ENCODE data around the gene NFKBIE. TPM values are rescaled to one million over a fixed set of nuclear protein-coding genes. Genes with fewer than 3 reads are reported as not detected.
A peak's percentile ranks its signal among the peaks of the same experiment; 100 is the strongest.

The NFKBIE gene
- total and polyA plus RNA-seq, 2 of the 13 experiments (the other 11 are each of a cell fraction or from before 2014, with no cell fraction given) = 6.7 to 14.5 TPM

GRCh38 chr6:44257025-44257752 is 8.2 kb downstream of the NFKBIE start, which contains the start of gene SLC35B2:
SLC35B2 (minus strand) TSS chr6:44257528; CDS start chr6:44257410, 118 bp downstream.
- peak within 1 kb of the TSS; percentile 92 for H3K9ac ChIP-seq (ENCODE audit: insufficient read depth, low read depth, low read length)
- H3K4me2 ChIP-seq (ENCODE audit: low read depth, low read length) = peak within 1 kb of the TSS; percentile 96
- H3K4me1 ChIP-seq (ENCODE audit: insufficient read depth, low read length) = peaks cover 53% of the 10 kb centered on the region
- peak; percentile 73 for FAIRE-seq
- no peak within 1 kb of the TSS for H2AFZ ChIP-seq (ENCODE audit: low read length)
- peaks cover 15% of the 10 kb centered on the region for H3K79me2 ChIP-seq (ENCODE audit: insufficient read depth, low read length)
- intact Hi-C loops (cut with micrococcal nuclease; ENCODE audit: unreplicated experiment) (no loop called here), in situ Hi-C loops (cut with HindIII; ENCODE audit: extremely low pct_ligation_motif_present, low pct_unique_long_range_greater_than_20kb) (no loop called here)
- DNase-seq (ENCODE audit: low spot score) = peak; percentile 88
- POLR2A ChIA-PET = interaction anchor here (0.9 to 6.0 kb wide), 27 partner anchors 7 to 628 kb away, joined by 3 to 264 read pairs (median 5); partner anchors contain the start of genes AARS2, CDC5L, GTPBP2 and HSP90AB1
- H3K27ac ChIP-seq (ENCODE audit: extremely low read length, insufficient read depth, low read length) = peak within 1 kb of the TSS; percentile 93
- H3K27me3 ChIP-seq (ENCODE audit: control insufficient read depth in 1 of 2, insufficient read depth in 2 of 2, low read length in 2 of 2) = no peaks in the 10 kb centered on the region; a peak in 1 of 5 replicates
- CTCF ChIA-PET (ENCODE audit: low intra/inter-chr PET ratio, low total read pairs) = interaction anchor here (0.7 to 1.5 kb wide), 3 partner anchors 36 to 106 kb away, joined by 3 to 4 read pairs (median 4); no protein-coding TSS in a partner anchor
- peaks cover 23 to 56% of the 10 kb centered on the region in 2 experiments for H3K36me3 ChIP-seq (replicated peaks in 1 of 2; ENCODE audit: control insufficient read depth in 1 of 2, insufficient read depth in 2 of 2, low read length in 2 of 2)
- no peaks in the 10 kb centered on the region for H3K9me3 ChIP-seq (ENCODE audit: low read length)
- peak; percentile 71 for ATAC-seq
- H3K4me3 ChIP-seq (replicated peaks in 1 of 3; ENCODE audit: insufficient read depth in 1 of 3, low read depth in 2 of 3, low read length in 3 of 3) = peak within 1 kb of the TSS; percentile 66 to 84 (median 71)
- 0% methylated on average over 30 of the region's 80 CpGs for WGBS (ENCODE audit: low lambda C conversion rate)
- H4K20me1 ChIP-seq (ENCODE audit: insufficient read depth, low read length) = peaks cover 43% of the 10 kb centered on the region
- no TSS peak for BruUV-seq (replicated peaks)
- TF ChIP-seq RAD51 (IDR thresholded peaks at IDR 0.05; ENCODE audit: borderline replicate concordance) (peak; percentile 97), KLF6 (CRISPR knock-in tag; IDR thresholded peaks at IDR 0.05) (0 out of 2 replicates have a peak, but pooled peaks have one; percentile 78), POLR2A (IDR thresholded peaks at IDR 0.05; ENCODE audit: insufficient read depth in 1 of 2, low read depth in 2 of 2, low read length in 2 of 2) (peak in 1 of 2 experiments; percentile 70; a peak in 2 of 4 replicates), ZNF644 (CRISPR knock-in tag; IDR thresholded peaks at IDR 0.05; ENCODE audit: low read depth) (no peak), HDAC1 (CRISPR knock-in tag; IDR thresholded peaks at IDR 0.05) (peak; percentile 97), ZNF274 (CRISPR knock-in tag; IDR thresholded peaks at IDR 0.05) (peak; percentile 95), CENPX (CRISPR knock-in tag; IDR thresholded peaks at IDR 0.05) (no peak), ZNF580 (CRISPR knock-in tag; IDR thresholded peaks at IDR 0.05; ENCODE audit: borderline replicate concordance, low read depth) (peak; percentile 64; the same call in 1 of the 2 replicates), PCBP2 (optimal IDR thresholded peaks at IDR 0.05; ENCODE audit: low read depth, low read length, poor library complexity, severe bottlenecking) (no peak), HNRNPK (IDR thresholded peaks at IDR 0.05; ENCODE audit: low read depth, low read length, poor library complexity, severe bottlenecking) (peak; percentile 88), ATAD3A (CRISPR knock-in tag; IDR thresholded peaks at IDR 0.05) (no peak), NR2F6 (IDR thresholded peaks at IDR 0.05) (0 out of 2 replicates have a peak, but pooled peaks have one; percentile 26), NR2F6 (CRISPR knock-in tag; IDR thresholded peaks at IDR 0.05) (no peak), RORA (CRISPR knock-in tag; IDR thresholded peaks at IDR 0.05) (no peak), NBN (conservative IDR thresholded peaks at IDR 0.05) (no peak), HINFP (CRISPR knock-in tag; IDR thresholded peaks at IDR 0.05; ENCODE audit: low read depth) (no peak; the same call in 1 of the 2 replicates), MIER2 (CRISPR knock-in tag; IDR thresholded peaks at IDR 0.05) (no peak), BRF2 (CRISPR knock-in tag; IDR thresholded peaks at IDR 0.05) (peak; percentile 85; the same call in 1 of the 2 replicates), ZNF512 (CRISPR knock-in tag; IDR thresholded peaks at IDR 0.05) (peak; percentile 78; the same call in 1 of the 2 replicates), ZNF709 (CRISPR knock-in tag; IDR thresholded peaks at IDR 0.05) (peak; percentile 91; the same call in 1 of the 2 replicates), ZNF414 (CRISPR knock-in tag; IDR thresholded peaks at IDR 0.05) (peak; percentile 97)

All from HepG2 (cell line).